HG03460 (cell line): ENCODE results near the gene SLC25A30.
"Not testable (repeated sequence)": the region's sequence is repeated elsewhere in the genome, so short reads cannot be mapped to it uniquely, and the experiment has no call there.

Source experiments
- ATAC-seq: cut with Tn5 transposase; IDR thresholded peaks from one replicate; pipeline ENCODE4 v1.9.1; 2021; ENCODE audit not compliant: unreplicated experiment

The SLC25A30 gene

GRCh38 chr13:45393941-45394570 lies 24.1 kb downstream of the SLC25A30 start:
- ATAC-seq = no peak

- no peak for ATAC-seq
Observed at GRCh38 chr13:45392811-45393210, 25.4 kb downstream of the SLC25A30 start.

- no peak for ATAC-seq
Observed at GRCh38 chr13:45391926-45392325, 26.2 kb downstream of the SLC25A30 start.

GRCh38 chr13:45391128-45391527 lies 27.0 kb downstream of the SLC25A30 start:
- ATAC-seq = not testable (repeated sequence)

- ATAC-seq = not testable (repeated sequence)
Observed at GRCh38 chr13:45390348-45390747, 27.8 kb downstream of the SLC25A30 start.

- no peak for ATAC-seq
Observed at GRCh38 chr13:45388664-45389063, 29.5 kb downstream of the SLC25A30 start.

GRCh38 chr13:45386892-45387575 lies 31.1 kb downstream of the SLC25A30 start:
- ATAC-seq = not testable (repeated sequence)

- ATAC-seq = no peak
Observed at GRCh38 chr13:45385907-45386553, 32.1 kb downstream of the SLC25A30 start.

GRCh38 chr13:45385320-45385719 lies 32.9 kb downstream of the SLC25A30 start:
- ATAC-seq = no peak

- no peak for ATAC-seq
Observed at GRCh38 chr13:45384474-45385174, 33.5 kb downstream of the SLC25A30 start.

- ATAC-seq = not testable (repeated sequence)
Observed at GRCh38 chr13:45382739-45383138, 35.4 kb downstream of the SLC25A30 start.

- ATAC-seq = no peak
Observed at GRCh38 chr13:45381196-45381595, 37.0 kb downstream of the SLC25A30 start.

- ATAC-seq = not testable (repeated sequence)
Observed at GRCh38 chr13:45380708-45381107, 37.5 kb downstream of the SLC25A30 start.

- not testable (repeated sequence) for ATAC-seq
Observed at GRCh38 chr13:45379516-45379915, 38.7 kb downstream of the SLC25A30 start.

GRCh38 chr13:45378786-45379185 lies 39.4 kb downstream of the SLC25A30 start:
- ATAC-seq = not testable (repeated sequence)

GRCh38 chr13:45377314-45377713 lies 40.9 kb downstream of the SLC25A30 start:
- not testable (repeated sequence) for ATAC-seq

GRCh38 chr13:45376651-45377050 lies 41.5 kb downstream of the SLC25A30 start:
- ATAC-seq = not testable (repeated sequence)

GRCh38 chr13:45374917-45375316 lies 43.3 kb downstream of the SLC25A30 start:
- ATAC-seq = no peak

- ATAC-seq = no peak
Observed at GRCh38 chr13:45373162-45373547, 45.0 kb downstream of the SLC25A30 start.

- ATAC-seq = no peak
Observed at GRCh38 chr13:45372189-45373161, 45.7 kb downstream of the SLC25A30 start.
